H1 (cell line): ENCODE data around the gene ITGA6. TPM values are rescaled to one million over a fixed set of nuclear protein-coding genes. Genes with fewer than 3 reads are reported as not detected.

Experiments
- CTCF ChIA-PET: fragments of 300-600 bp; sonication (Branson Sonifier 250); formaldehyde crosslinking; loops from one replicate; lab custom pipeline; 2021; ENCODE audit not compliant: partially characterized antibody; lab: Charles Lee
- POLR2A ChIA-PET: fragments of 300-600 bp; sonication (Branson Sonifier 250); formaldehyde crosslinking; loops from one replicate; lab custom pipeline; 2021; ENCODE audit warnings: inconsistent platforms; ENCODE audit not compliant: partially characterized antibody; lab: Charles Lee
- DNase-seq, 2 experiments: peaks; one replicate each; pipeline versions ENCODE4 v3.0.0 to v3.0.0-alpha.2; 2010 to 2022; ENCODE audit warnings: low spot score in 2 of 2, low read depth in 1 of 2, mixed read lengths in 1 of 2
- FAIRE-seq: peaks from 2 replicates; lab custom pipeline; 2011; peaks lifted over from hg19 to GRCh38; lab: Jason Lieb, UNC
- H2AFZ ChIP-seq: 2 replicates; pipeline ENCODE4 v1.8.1; 2012; ENCODE audit warnings: low read length, inconsistent platforms
- H2AK5ac ChIP-seq: 2 replicates; pipeline ENCODE4 v1.6.1; 2013; ENCODE audit warnings: low read depth, low read length
- H2BK120ac ChIP-seq: replicated peaks from 2 replicates; pipeline ENCODE3; 2013; ENCODE audit warnings: low read depth, low read length, inconsistent platforms
- H2BK12ac ChIP-seq: 2 replicates; pipeline ENCODE4 v1.6.1; 2013; ENCODE audit warnings: low read depth, low read length
- H2BK15ac ChIP-seq: 2 replicates; pipeline ENCODE4 v1.6.1; 2013; ENCODE audit warnings: low read length
- H2BK20ac ChIP-seq: 2 replicates; pipeline ENCODE4 v1.6.1; 2013; ENCODE audit warnings: low read length
- H2BK5ac ChIP-seq: 2 replicates; pipeline ENCODE4 v1.6.1; 2013; ENCODE audit warnings: low read depth, low read length
- H3K14ac ChIP-seq: 2 replicates; pipeline ENCODE4 v1.6.1; 2013; ENCODE audit warnings: inconsistent platforms; ENCODE audit not compliant: insufficient read length
- H3K18ac ChIP-seq: 2 replicates; pipeline ENCODE4 v1.6.1; 2013; ENCODE audit warnings: low read length; ENCODE audit errors: extremely low read depth
- H3K23ac ChIP-seq: 2 replicates; pipeline ENCODE4 v1.6.1; 2013; ENCODE audit warnings: inconsistent platforms; ENCODE audit not compliant: insufficient read length
- H3K23me2 ChIP-seq: 2 replicates; pipeline ENCODE4 v1.6.1; 2013; ENCODE audit warnings: low read depth, low read length
- H3K27ac ChIP-seq: 2 replicates; pipeline ENCODE4 v1.6.1; 2011; ENCODE audit warnings: low read depth, low read length, inconsistent platforms
- H3K27me3 ChIP-seq, 4 experiments: replicated peaks in 1 of 4; 1 replicate in 1 of 4; 2 replicates in 3 of 4; pipeline versions ENCODE4 v1.6.1 to v1.8.1; 2011 to 2013; ENCODE audit warnings: low read length in 3 of 4, mild to moderate bottlenecking in 3 of 4, inconsistent platforms in 2 of 4, mixed read lengths in 2 of 4, moderate library complexity in 1 of 4; ENCODE audit not compliant: control insufficient read depth in 3 of 4, insufficient read depth in 3 of 4; ENCODE audit errors: extremely low read depth in 1 of 4
- H3K36me3 ChIP-seq, 4 experiments: 2 replicates each; pipeline versions ENCODE4 v1.6.1 to v1.8.1; 2011 to 2013; ENCODE audit warnings: mild to moderate bottlenecking in 4 of 4, low read length in 3 of 4, moderate library complexity in 2 of 4, control low read depth in 1 of 4, inconsistent platforms in 1 of 4; ENCODE audit not compliant: insufficient read depth in 4 of 4, control insufficient read depth in 2 of 4
- H3K4ac ChIP-seq: replicated peaks from 2 replicates; pipeline ENCODE3; 2013; ENCODE audit warnings: low read length, low read depth, mixed read lengths, inconsistent platforms; ENCODE audit not compliant: insufficient read length
- H3K4me1 ChIP-seq, 4 experiments: replicated peaks in 1 of 4; 1 replicate in 1 of 4; 2 replicates in 3 of 4; pipeline versions ENCODE4 v1.6.1 to v1.8.1; 2011 to 2013; ENCODE audit warnings: low read length in 3 of 4, inconsistent platforms in 2 of 4, mixed read lengths in 1 of 4; ENCODE audit not compliant: insufficient read depth in 4 of 4, control insufficient read depth in 3 of 4
- H3K4me2 ChIP-seq, 2 experiments: 2 replicates each; pipeline versions ENCODE4 v1.6.1 to v1.8.1; 2011 to 2013; ENCODE audit warnings: low read depth in 2 of 2, low read length in 2 of 2, control low read depth in 1 of 2, inconsistent platforms in 1 of 2, mild to moderate bottlenecking in 1 of 2; ENCODE audit not compliant: insufficient read depth in 1 of 2
- H3K4me3 ChIP-seq, 4 experiments: fragments of 200-600, 300-600 bp in 1 of 4; sonication (generic), shearing (Covaris generic), sonication (Bioruptor Twin) in 1 of 4; 2 replicates each; pipeline versions ENCODE4 v1.5.1 to v1.8.1; 2011 to 2016; ENCODE audit warnings: low read length in 4 of 4, low read depth in 3 of 4, control low read depth in 2 of 4, inconsistent platforms in 2 of 4, mild to moderate bottlenecking in 2 of 4, mixed read lengths in 1 of 4, moderate library complexity in 1 of 4; ENCODE audit not compliant: insufficient read depth in 2 of 4; ENCODE audit errors: extremely low read depth in 1 of 4
- H3K56ac ChIP-seq: replicated peaks from 2 replicates; pipeline ENCODE3; 2013; ENCODE audit warnings: low read depth, mild to moderate bottlenecking, mixed read lengths, low read length, inconsistent platforms; ENCODE audit not compliant: insufficient read length
- H3K79me1 ChIP-seq: 2 replicates; pipeline ENCODE4 v1.6.1; 2013; ENCODE audit warnings: low read depth, low read length, control low read depth
- H3K79me2 ChIP-seq, 2 experiments: 2 replicates each; pipeline versions ENCODE4 v1.6.1 to v1.8.1; 2012 to 2013; ENCODE audit warnings: low read length in 2 of 2, mild to moderate bottlenecking in 2 of 2, inconsistent platforms in 1 of 2; ENCODE audit not compliant: insufficient read depth in 2 of 2, control insufficient read depth in 1 of 2
- H3K9ac ChIP-seq, 4 experiments: replicated peaks in 1 of 4; 1 replicate in 1 of 4; 2 replicates in 3 of 4; pipeline versions ENCODE4 v1.6.1 to v1.8.1; 2011 to 2013; ENCODE audit warnings: low read depth in 3 of 4, low read length in 3 of 4, control low read depth in 2 of 4, mild to moderate bottlenecking in 2 of 4, moderate library complexity in 2 of 4, inconsistent platforms in 1 of 4; ENCODE audit errors: extremely low read depth in 1 of 4
- H3K9me3 ChIP-seq, 2 experiments: 2 replicates each; pipeline versions ENCODE4 v1.6.1 to v1.8.1; 2012 to 2013; ENCODE audit warnings: mild to moderate bottlenecking in 2 of 2, moderate library complexity in 2 of 2, control low read depth in 1 of 2, inconsistent platforms in 1 of 2, low read depth in 1 of 2, low read length in 1 of 2, mixed read lengths in 1 of 2; ENCODE audit not compliant: insufficient read depth in 2 of 2
- H4K20me1 ChIP-seq, 2 experiments: replicated peaks in 1 of 2; 2 replicates each; pipeline versions ENCODE3 to v1.8.1; 2011 to 2013; ENCODE audit warnings: inconsistent platforms in 2 of 2, low read length in 2 of 2, mild to moderate bottlenecking in 1 of 2; ENCODE audit not compliant: insufficient read depth in 2 of 2, control insufficient read depth in 1 of 2
- H4K5ac ChIP-seq: 2 replicates; pipeline ENCODE4 v1.6.1; 2013; ENCODE audit warnings: low read length, low read depth, mixed read lengths, inconsistent platforms; ENCODE audit not compliant: insufficient read length
- H4K8ac ChIP-seq: 2 replicates; pipeline ENCODE4 v1.8.0; 2013; ENCODE audit warnings: mild to moderate bottlenecking, moderate library complexity, low read length, inconsistent platforms; ENCODE audit not compliant: insufficient read depth; ENCODE audit errors: extremely low read depth
- H4K91ac ChIP-seq: replicated peaks from 2 replicates; pipeline ENCODE3; 2013; ENCODE audit warnings: low read length, mixed read lengths, inconsistent platforms; ENCODE audit not compliant: insufficient read length
- ASH2L ChIP-seq: fragments of 200-600, 300-600 bp; sonication (generic); IDR thresholded peaks from one replicate; pipeline ENCODE4 v1.7.1; 2017; ENCODE audit warnings: low read length
- BACH1 ChIP-seq: IDR thresholded peaks from 2 replicates; pipeline ENCODE4 v1.6.1; 2012; ENCODE audit warnings: low read length, improper control_type of control experiment
- BRCA1 ChIP-seq: IDR thresholded peaks from 2 replicates; pipeline ENCODE4 v1.6.1; 2012; ENCODE audit warnings: low read depth, low read length, improper control_type of control experiment
- CBX8 ChIP-seq: fragments of 300-800, 300-1000 bp; sonication (generic); IDR thresholded peaks from 2 replicates; pipeline ENCODE4 v1.7.1; 2016; ENCODE audit warnings: low read depth, low read length, borderline replicate concordance
- HDAC6 ChIP-seq: IDR thresholded peaks from one replicate; pipeline ENCODE4 v1.7.1; 2012; ENCODE audit warnings: low read depth, mild to moderate bottlenecking, inconsistent platforms, low read length, moderate library complexity
- JUN ChIP-seq: IDR thresholded peaks from 2 replicates; pipeline ENCODE4 v1.6.1; 2011; ENCODE audit warnings: low read depth, mild to moderate bottlenecking, improper control_type of control experiment, low read length
- POU5F1 ChIP-seq: IDR thresholded peaks from 2 replicates; pipeline ENCODE4 v1.6.1; 2011; ENCODE audit warnings: low read depth, mild to moderate bottlenecking, low read length, moderate library complexity
- RAD21 ChIP-seq, 2 experiments: IDR thresholded peaks in 1 of 2; conservative IDR thresholded peaks in 1 of 2; 2 replicates each; pipeline ENCODE4 v1.6.1; 2011; ENCODE audit warnings: low read depth in 2 of 2, low read length in 2 of 2, improper control_type of control experiment in 1 of 2, inconsistent platforms in 1 of 2, mild to moderate bottlenecking in 1 of 2, moderate library complexity in 1 of 2
- SAP30 ChIP-seq: fragments of 300-600 bp; sonication (generic); IDR thresholded peaks from 2 replicates; pipeline ENCODE4 v1.7.1; 2012; ENCODE audit warnings: low read length, moderate library complexity, mild to moderate bottlenecking, inconsistent platforms; ENCODE audit not compliant: insufficient read depth, insufficient replicate concordance
- TEAD4 ChIP-seq: IDR thresholded peaks from 2 replicates; pipeline ENCODE4 v1.6.1; 2012; ENCODE audit warnings: low read depth, low read length, inconsistent platforms, mixed read lengths
- WGBS, 2 experiments: shearing (Covaris generic) in 1 of 2; methylation state at CpG; one replicate each; pipeline versions ENCODE4 v1.1.6 to v1.1.7; 2013 to 2015; ENCODE audit warnings: low lambda C conversion rate in 2 of 2, mixed read lengths in 2 of 2, inconsistent platforms in 1 of 2, low coverage in 1 of 2, missing lambda C conversion rate in 1 of 2; ENCODE audit not compliant: insufficient replicate concordance in 2 of 2, insufficient coverage in 1 of 2, insufficient read length in 1 of 2; ENCODE audit errors: extremely low coverage in 1 of 2, missing lambda C conversion rate in 1 of 2; 5-methylcytosine and 5-hydroxymethylcytosine counted together
- polyA plus RNA-seq, 7 experiments: library from polyadenylated mRNA; depleted of rRNA in 3 of 7; stranded (reverse) in 5 of 7; unstranded in 2 of 7; fragments of >200 nt in 5 of 7; fragments of 200-250 nt in 2 of 7; gene quantifications; 1 replicate in 5 of 7; 2 replicates in 1 of 7; 4 replicates in 1 of 7; pipeline versions ENCODE4 v1.2.1 to v1.2.3, GENCODE V29; 2011 to 2013; ENCODE audit warnings: missing spikeins in 2 of 7, mixed read lengths in 2 of 7
- total RNA-seq: library from RNA; stranded (reverse); fragmentation: NEBNext Ultra II Directional; extraction: Animal tissue kit (Norgen Biotek cat#: 25700); gene quantifications from 2 replicates; pipeline ENCODE4 v1.2.1, GENCODE V29; 2021
- TF ChIP-seq, protein P1 (sequence below): IDR thresholded peaks from 2 replicates; pipeline ENCODE4 v1.6.1; 2012; ENCODE audit warnings: low read length, inconsistent platforms

Gene ITGA6
- total and polyA plus RNA-seq, 2 of the 8 experiments (the other 6 are each of a cell fraction or from before 2014, with no cell fraction given) = 26.9 to 118 TPM

- Histone ChIP-seq H2BK5ac (no peak overlapping the region), H3K36me3 (peaks cover 0 to 27% (median 6%) of the 10 kb centered on the region in 4 experiments; a peak in 3 of 8 replicates), H3K56ac (no peak overlapping the region), H2BK20ac (no peak overlapping the region), H2AFZ (no peak overlapping the region), H3K18ac (no peak overlapping the region), H3K4ac (no peak overlapping the region), H4K20me1 (no peaks in the 10 kb centered on the region), H3K14ac (no peak overlapping the region), H3K9ac (no peak overlapping the region), H3K23me2 (no peaks in the 10 kb centered on the region), H3K9me3 (peaks cover 28 to 34% of the 10 kb centered on the region in 2 experiments), H4K8ac (no peak overlapping the region), H3K27me3 (no peaks in the 10 kb centered on the region), H4K91ac (no peak overlapping the region), H3K4me1 (no peaks in the 10 kb centered on the region), H4K5ac (no peak overlapping the region), H2BK120ac (no peak overlapping the region), H2BK15ac (no peak overlapping the region), H3K4me2 (no peak overlapping the region), H3K79me1 (no peaks in the 10 kb centered on the region), H3K4me3 (no peak overlapping the region), H3K79me2 (no peaks in the 10 kb centered on the region), H2AK5ac (no peak overlapping the region), H3K23ac (no peak overlapping the region), H2BK12ac (no peak overlapping the region), H3K27ac (no peak overlapping the region)
- CTCF ChIA-PET = interaction anchor here (0.8 to 1.7 kb wide), 2 partner anchors 33 to 162 kb away, joined by 3 to 4 read pairs; no protein-coding TSS in a partner anchor
- POLR2A ChIA-PET = no interaction called here
- FAIRE-seq (no peak), DNase-seq (no peak)
- 97% methylated on average over 5 of the region's 5 CpGs; no CpG with 5 or more reads in 1 of the 2 experiments for WGBS, 2 experiments
- TF ChIP-seq JUN = no peak
- TF ChIP-seq TEAD4 = no peak
- TF ChIP-seq, protein P1, sequence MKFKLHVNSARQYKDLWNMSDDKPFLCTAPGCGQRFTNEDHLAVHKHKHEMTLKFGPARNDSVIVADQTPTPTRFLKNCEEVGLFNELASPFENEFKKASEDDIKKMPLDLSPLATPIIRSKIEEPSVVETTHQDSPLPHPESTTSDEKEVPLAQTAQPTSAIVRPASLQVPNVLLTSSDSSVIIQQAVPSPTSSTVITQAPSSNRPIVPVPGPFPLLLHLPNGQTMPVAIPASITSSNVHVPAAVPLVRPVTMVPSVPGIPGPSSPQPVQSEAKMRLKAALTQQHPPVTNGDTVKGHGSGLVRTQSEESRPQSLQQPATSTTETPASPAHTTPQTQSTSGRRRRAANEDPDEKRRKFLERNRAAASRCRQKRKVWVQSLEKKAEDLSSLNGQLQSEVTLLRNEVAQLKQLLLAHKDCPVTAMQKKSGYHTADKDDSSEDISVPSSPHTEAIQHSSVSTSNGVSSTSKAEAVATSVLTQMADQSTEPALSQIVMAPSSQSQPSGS = no peak
- TF ChIP-seq SAP30 = no peak
- no peak for TF ChIP-seq BACH1
- TF ChIP-seq CBX8 = no peak
- TF ChIP-seq ASH2L = no peak
- no peak for TF ChIP-seq HDAC6
- no peak for TF ChIP-seq RAD21 (IDR thresholded peaks at IDR 0.05 in 1 of 2, conservative IDR thresholded peaks at IDR 0.05 in 1 of 2; ENCODE audit: low read depth in 2 of 2, low read length in 2 of 2)
- no peak for TF ChIP-seq BRCA1
- no peak for TF ChIP-seq POU5F1
These were observed 85.6 kb downstream of the ITGA6 start for GRCh38 chr2:172512810-172513523.
